PC-3 (cell line): ENCODE measurements around the gene AMFR.

Source experiments
- CTCF ChIP-seq: fragments of 300-600 bp; sonication (generic); conservative IDR thresholded peaks from 2 replicates; pipeline ENCODE4 v1.5.1; 2017; ENCODE audit warnings: antibody characterized with exemption, low read depth, mild to moderate bottlenecking, low read length
- EZH2 ChIP-seq: fragments of 300-600 bp; sonication (generic); IDR thresholded peaks from one replicate; pipeline ENCODE4 v1.6.1; 2017; ENCODE audit warnings: antibody characterized with exemption, mild to moderate bottlenecking, low read length; ENCODE audit not compliant: unreplicated experiment
- EZH2phosphoT487 ChIP-seq: fragments of 300-600 bp; sonication (generic); IDR thresholded peaks from 2 replicates; pipeline ENCODE4 v1.6.1; 2018; ENCODE audit warnings: mild to moderate bottlenecking, antibody characterized with exemption, low read length, borderline replicate concordance

GRCh38 chr16:56400458-56400857 is 24.9 kb downstream of the AMFR start:
- TF ChIP-seq CTCF (no peak), EZH2phosphoT487 (no peak), EZH2 (no peak)
